ENCODE measurements around the gene ATP4B. TPM values are rescaled to one million over a fixed set of nuclear protein-coding genes. Genes with fewer than 3 reads are reported as not detected.

Gene ATP4B
- total RNA-seq, 1 donor from 2014 or later: not detected

GRCh38 chr13:113647351-113648215 is 10.4 kb downstream of the ATP4B start:
- TF ChIP-seq CTCF (IDR thresholded peaks at IDR 0.05; ENCODE audit: borderline replicate concordance): no peak
- Histone ChIP-seq H3K36me3 (no peaks in the 10 kb centered on the region), H3K4me3 (no peak overlapping the region), H3K4me1 (peaks cover 20% of the 10 kb centered on the region), H3K27me3 (ENCODE audit: low read depth) (no peaks in the 10 kb centered on the region), H3K9me3 (replicated peaks) (no peaks in the 10 kb centered on the region), H3K27ac (replicated peaks) (peak overlapping the region; percentile 66)
- peak; percentile 89 for DNase-seq
- intact Hi-C loops (cut with micrococcal nuclease): no loop called here

DNA sequence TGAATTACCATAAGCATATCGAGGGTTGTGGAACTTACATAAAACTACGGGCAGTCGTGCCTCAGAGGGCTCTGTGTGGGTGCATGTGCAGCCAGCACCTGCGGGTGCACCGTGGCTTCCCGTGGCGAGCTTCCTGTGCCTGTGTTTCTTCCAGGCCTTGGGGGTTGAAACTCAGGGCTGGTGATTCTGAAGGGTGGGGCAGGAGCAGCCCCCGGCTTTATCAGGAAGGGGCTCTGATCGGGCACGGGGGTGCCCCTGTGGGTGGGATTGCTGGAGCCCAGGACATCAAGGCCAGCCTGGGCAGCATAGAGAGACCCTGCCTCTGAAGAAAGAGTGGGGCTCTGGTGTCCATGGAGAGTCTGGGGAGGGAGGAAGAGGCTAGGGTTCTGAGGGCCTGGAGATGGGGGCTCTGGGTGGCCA is 11.1 kb downstream of the ATP4B start:
- no peaks in the 10 kb centered on the region for H3K9me3 ChIP-seq (replicated peaks)
- DNase-seq: peak; percentile 15
- no peak for TF ChIP-seq CTCF (IDR thresholded peaks at IDR 0.05; ENCODE audit: borderline replicate concordance)
- no peaks in the 10 kb centered on the region for H3K27me3 ChIP-seq (ENCODE audit: low read depth)
- no peak overlapping the region for H3K4me3 ChIP-seq
- H3K4me1 ChIP-seq: peaks cover 20% of the 10 kb centered on the region
- peak overlapping the region; percentile 66 for H3K27ac ChIP-seq (replicated peaks)
- peaks cover 3% of the 10 kb centered on the region for H3K36me3 ChIP-seq
- intact Hi-C loops (cut with micrococcal nuclease): no loop called here

GRCh38 chr13:113646376-113646775 is 11.6 kb downstream of the ATP4B start:
- no peaks in the 10 kb centered on the region for H3K27me3 ChIP-seq (ENCODE audit: low read depth)
- TF ChIP-seq CTCF (IDR thresholded peaks at IDR 0.05; ENCODE audit: borderline replicate concordance): no peak
- H3K36me3 ChIP-seq: peaks cover 3% of the 10 kb centered on the region
- H3K4me3 ChIP-seq: no peak overlapping the region
- peaks cover 20% of the 10 kb centered on the region for H3K4me1 ChIP-seq
- no peaks in the 10 kb centered on the region for H3K9me3 ChIP-seq (replicated peaks)
- DNase-seq: no peak
- intact Hi-C loops (cut with micrococcal nuclease): no loop called here
- no peak overlapping the region for H3K27ac ChIP-seq (replicated peaks)

- intact Hi-C loops (cut with micrococcal nuclease): no loop called here
- peaks cover 14% of the 10 kb centered on the region for H3K36me3 ChIP-seq
- H3K4me3 ChIP-seq: no peak overlapping the region
- H3K4me1 ChIP-seq: peaks cover 20% of the 10 kb centered on the region
- H3K9me3 ChIP-seq (replicated peaks): no peaks in the 10 kb centered on the region
- no peak overlapping the region for H3K27ac ChIP-seq (replicated peaks)
- no peaks in the 10 kb centered on the region for H3K27me3 ChIP-seq (ENCODE audit: low read depth)
- no peak for TF ChIP-seq CTCF (IDR thresholded peaks at IDR 0.05; ENCODE audit: borderline replicate concordance)
- no peak for DNase-seq
These were observed 12.7 kb downstream of the ATP4B start for GRCh38 chr13:113645329-113645728.

- no peak for TF ChIP-seq CTCF (IDR thresholded peaks at IDR 0.05; ENCODE audit: borderline replicate concordance)
- DNase-seq: no peak
- Histone ChIP-seq H3K36me3 (peaks cover 19% of the 10 kb centered on the region), H3K9me3 (replicated peaks) (no peaks in the 10 kb centered on the region), H3K4me1 (peaks cover 20% of the 10 kb centered on the region), H3K27ac (replicated peaks) (no peak overlapping the region), H3K4me3 (no peak overlapping the region), H3K27me3 (ENCODE audit: low read depth) (no peaks in the 10 kb centered on the region)
- intact Hi-C loops (cut with micrococcal nuclease): no loop called here
These were observed 13.2 kb downstream of the ATP4B start for GRCh38 chr13:113644800-113645199.

Data from left ventricle myocardium inferior (tissue), 1 donor.